B cell (primary cell): ENCODE data around the gene RRAD. TPM values are rescaled to one million over a fixed set of nuclear protein-coding genes. Genes with fewer than 3 reads are reported as not detected.

ENCODE experiments used
- ATAC-seq: fragments of 200-7000 bp; cut with Tn5 transposase; one replicate; pipeline ENCODE4 v1.10.0; 2021; ENCODE audit warnings: low read depth, mild to moderate bottlenecking, moderate number of reproducible peaks, moderate library complexity
- CTCF ChIA-PET: fragments of 350-600 bp; sonication (Branson Sonifier 250); formaldehyde crosslinking; loops from one replicate; lab custom pipeline; 2021; ENCODE audit warnings: antibody characterized with exemption, inconsistent platforms; lab: Charles Lee
- POLR2A ChIA-PET: fragments of 350-600 bp; sonication (Branson Sonifier 250); formaldehyde crosslinking; loops from one replicate; lab custom pipeline; 2021; ENCODE audit warnings: antibody characterized with exemption; lab: Charles Lee
- DNase-seq: peaks from one replicate; pipeline ENCODE4 v3.0.0; 2013
- H2AFZ ChIP-seq: 2 replicates; pipeline ENCODE4 v1.6.1; 2012; ENCODE audit warnings: mild to moderate bottlenecking, low read depth, low read length; ENCODE audit not compliant: insufficient read depth, poor library complexity, severe bottlenecking
- H3K27ac ChIP-seq, 2 donors: 1 replicate in 1 of 2; 2 replicates in 1 of 2; pipeline ENCODE4 v1.5.1; 2012 to 2013; ENCODE audit warnings: low read length in 2 of 2, mild to moderate bottlenecking in 2 of 2, moderate library complexity in 1 of 2
- H3K27me3 ChIP-seq, 4 experiments: fragments of 200-600 bp in 1 of 4; sonication (generic) in 1 of 4; replicated peaks in 1 of 4; 1 replicate in 2 of 4; 2 replicates in 2 of 4; pipeline versions ENCODE4 v1.6.1 to v1.7.0; 2013 to 2016; ENCODE audit warnings: low read length in 3 of 4, mild to moderate bottlenecking in 2 of 4, mixed read lengths in 1 of 4, moderate library complexity in 1 of 4; ENCODE audit not compliant: insufficient read depth in 4 of 4, control insufficient read depth in 3 of 4; ENCODE audit errors: control extremely low read depth in 1 of 4
- H3K36me3 ChIP-seq, 2 experiments: replicated peaks in 1 of 2; 1 replicate in 1 of 2; 2 replicates in 1 of 2; pipeline versions ENCODE4 v1.6.1 to v1.7.1; 2013; ENCODE audit warnings: low read length in 1 of 2; ENCODE audit not compliant: insufficient read depth in 2 of 2, control insufficient read depth in 1 of 2; ENCODE audit errors: control extremely low read depth in 1 of 2, extremely low read depth in 1 of 2
- H3K4me1 ChIP-seq, 2 donors: fragments of 200-600 bp in 1 of 2; sonication (generic) in 1 of 2; 1 replicate in 1 of 2; 2 replicates in 1 of 2; pipeline versions ENCODE4 v1.5.1 to v1.6.1; 2013 to 2017; ENCODE audit warnings: low read length in 2 of 2; ENCODE audit not compliant: control insufficient read depth in 2 of 2, insufficient read depth in 2 of 2
- H3K4me2 ChIP-seq: replicated peaks from 2 replicates; pipeline ENCODE3; 2012; ENCODE audit warnings: mild to moderate bottlenecking, low read depth, low read length; ENCODE audit not compliant: poor library complexity, severe bottlenecking
- H3K4me3 ChIP-seq, 5 experiments: fragments of 200-600 bp in 1 of 5; sonication (generic) in 1 of 5; 1 replicate in 3 of 5; 2 replicates in 2 of 5; pipeline versions ENCODE4 v1.5.1 to v1.7.0; 2011 to 2016; ENCODE audit warnings: low read length in 4 of 5, mild to moderate bottlenecking in 4 of 5, low read depth in 2 of 5, control low read depth in 1 of 5, moderate library complexity in 1 of 5; ENCODE audit not compliant: insufficient read depth in 1 of 5; ENCODE audit errors: control extremely low read depth in 1 of 5, extremely low read depth in 1 of 5
- H3K79me2 ChIP-seq: fragments of 200-600 bp; sonication (generic); one replicate; pipeline ENCODE4 v1.6.0; 2016; ENCODE audit warnings: low read length; ENCODE audit not compliant: control insufficient read depth, insufficient read depth
- H3K9ac ChIP-seq: fragments of 200-600 bp; sonication (generic); 2 replicates; pipeline ENCODE4 v1.6.1; 2017; ENCODE audit warnings: mild to moderate bottlenecking, low read length, moderate library complexity
- H3K9me3 ChIP-seq, 3 donors: one replicate each; pipeline versions ENCODE4 v1.6.1 to v1.7.1; 2013; ENCODE audit warnings: low read length in 2 of 3; ENCODE audit not compliant: control insufficient read depth in 2 of 3, insufficient read depth in 1 of 3; ENCODE audit errors: control extremely low read depth in 1 of 3
- H4K20me1 ChIP-seq: 2 replicates; pipeline ENCODE4 v1.6.0; 2012; ENCODE audit warnings: mild to moderate bottlenecking, low read length; ENCODE audit not compliant: insufficient read depth, control insufficient read depth, poor library complexity, severe bottlenecking
- H3K27ac Mint-ChIP-seq: one replicate; pipeline ENCODE4 v1.8.0; 2021; ENCODE audit warnings: mixed read lengths
- H3K27me3 Mint-ChIP-seq: one replicate; pipeline ENCODE4 v1.8.0; 2021; ENCODE audit warnings: mixed read lengths
- H3K4me1 Mint-ChIP-seq: one replicate; pipeline ENCODE4 v1.8.0; 2021; ENCODE audit warnings: mixed read lengths
- H3K4me3 Mint-ChIP-seq: one replicate; pipeline ENCODE4 v1.8.0; 2021; ENCODE audit warnings: mixed read lengths
- H3K9me3 Mint-ChIP-seq: one replicate; pipeline ENCODE4 v1.8.0; 2022; ENCODE audit warnings: mixed read lengths; ENCODE audit not compliant: insufficient read depth
- EZH2 ChIP-seq: IDR thresholded peaks from 2 replicates; pipeline ENCODE4 v1.6.1; 2012; ENCODE audit warnings: borderline replicate concordance, low read depth, mild to moderate bottlenecking, moderate library complexity, low read length; ENCODE audit not compliant: insufficient read depth, poor library complexity, severe bottlenecking
- WGBS: methylation state at CpG from one replicate; pipeline ENCODE4 v1.1.5; 2013; ENCODE audit warnings: missing lambda C conversion rate; ENCODE audit not compliant: insufficient coverage; 5-methylcytosine and 5-hydroxymethylcytosine counted together
- intact Hi-C: fragments of 100-400 bp; cut with micrococcal nuclease; formaldehyde crosslinking; loops from one replicate; pipeline ENCODE4 v1.10.0; 2022
- polyA plus RNA-seq: library from polyadenylated mRNA; depleted of rRNA; stranded (reverse); fragments of >200 nt; gene quantifications from 2 replicates; pipeline ENCODE4 v1.2.3, GENCODE V29; 2012
- total RNA-seq, 2 donors: library from RNA; stranded (reverse); fragments of 120-200 nt in 1 of 2; gene quantifications; 1 replicate in 1 of 2; 2 replicates in 1 of 2; pipeline versions ENCODE4 v1.2.3 to v1.2.4, GENCODE V29; 2013 to 2022
- TF ChIP-seq, protein P1 (sequence below): fragments of 200-600 bp; IDR thresholded peaks from one replicate; pipeline ENCODE4 v1.8.0; 2022; ENCODE audit warnings: antibody characterized with exemption, mild to moderate bottlenecking

The RRAD gene
- total and polyA plus RNA-seq, 2 donors (not counting 1 experiment from before 2014, with no cell fraction given), result 0.64 to 1.9 TPM

DNA sequence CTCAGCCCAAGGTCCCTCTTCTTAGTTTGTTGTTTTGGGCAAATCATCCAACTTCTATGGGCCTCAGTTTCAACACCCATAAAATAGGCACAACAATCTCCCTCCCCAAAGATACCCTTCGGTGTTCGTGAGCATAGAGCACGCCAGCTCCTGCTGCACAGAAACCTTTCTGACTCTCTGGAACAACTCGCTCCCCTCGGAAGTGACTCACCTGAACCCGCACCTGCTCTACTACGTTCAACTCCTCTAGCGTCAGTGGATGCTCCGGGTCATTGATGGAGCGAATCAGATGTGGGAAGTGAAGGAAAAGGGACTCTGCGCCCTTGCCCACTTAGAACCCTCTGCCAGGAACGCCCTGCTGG lies 8.4 kb upstream of the RRAD start:
- Mint-ChIP-seq H3K4me3 (peak overlapping the region; percentile 99), H3K27ac (peak overlapping the region; percentile 98), H3K9me3 (no peaks in the 10 kb centered on the region), H3K4me1 (peaks cover 54% of the 10 kb centered on the region), H3K27me3 (no peaks in the 10 kb centered on the region)
- no peaks in the 10 kb centered on the region for H3K9me3 ChIP-seq
- WGBS, result 5% methylated on average over 4 of the region's 12 CpGs
- H3K4me1 ChIP-seq, result peaks cover 24 to 33% of the 10 kb centered on the region in 2 donors
- ChIA-PET POLR2A (interaction anchor here (0.6 to 0.7 kb wide), 2 partner anchors 40 to 292 kb away, joined by 3 read pairs; no protein-coding TSS in a partner anchor), CTCF (interaction anchor here (1.0 to 1.2 kb wide), 2 partner anchors 11 to 23 kb away, joined by 3 read pairs; no protein-coding TSS in a partner anchor)
- peak overlapping the region; percentile 86 to 92 for H3K27ac ChIP-seq
- H3K4me3 ChIP-seq, result peak overlapping the region; percentile 89 to 94 (median 92)
- ATAC-seq (no peak), DNase-seq (no peak)
- peak overlapping the region; percentile 88 for H3K4me2 ChIP-seq
- H3K27me3 ChIP-seq, result no peaks in the 10 kb centered on the region
- peaks cover 0 to 10% of the 10 kb centered on the region in 2 experiments for H3K36me3 ChIP-seq
- H2AFZ ChIP-seq, result peak overlapping the region; percentile 96
- H3K9ac ChIP-seq, result peak overlapping the region; percentile 95
- intact Hi-C loops, result loop anchor here (1.0 to 5.0 kb wide), 2 partner anchors 14 to 51 kb away; partner anchors contain the start of gene PDP2
- H3K79me2 ChIP-seq, result peaks cover 26% of the 10 kb centered on the region
- TF ChIP-seq, protein P1, sequence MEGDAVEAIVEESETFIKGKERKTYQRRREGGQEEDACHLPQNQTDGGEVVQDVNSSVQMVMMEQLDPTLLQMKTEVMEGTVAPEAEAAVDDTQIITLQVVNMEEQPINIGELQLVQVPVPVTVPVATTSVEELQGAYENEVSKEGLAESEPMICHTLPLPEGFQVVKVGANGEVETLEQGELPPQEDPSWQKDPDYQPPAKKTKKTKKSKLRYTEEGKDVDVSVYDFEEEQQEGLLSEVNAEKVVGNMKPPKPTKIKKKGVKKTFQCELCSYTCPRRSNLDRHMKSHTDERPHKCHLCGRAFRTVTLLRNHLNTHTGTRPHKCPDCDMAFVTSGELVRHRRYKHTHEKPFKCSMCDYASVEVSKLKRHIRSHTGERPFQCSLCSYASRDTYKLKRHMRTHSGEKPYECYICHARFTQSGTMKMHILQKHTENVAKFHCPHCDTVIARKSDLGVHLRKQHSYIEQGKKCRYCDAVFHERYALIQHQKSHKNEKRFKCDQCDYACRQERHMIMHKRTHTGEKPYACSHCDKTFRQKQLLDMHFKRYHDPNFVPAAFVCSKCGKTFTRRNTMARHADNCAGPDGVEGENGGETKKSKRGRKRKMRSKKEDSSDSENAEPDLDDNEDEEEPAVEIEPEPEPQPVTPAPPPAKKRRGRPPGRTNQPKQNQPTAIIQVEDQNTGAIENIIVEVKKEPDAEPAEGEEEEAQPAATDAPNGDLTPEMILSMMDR, result no peak
- no peak for TF ChIP-seq EZH2
- peaks cover 14% of the 10 kb centered on the region for H4K20me1 ChIP-seq

DNA sequence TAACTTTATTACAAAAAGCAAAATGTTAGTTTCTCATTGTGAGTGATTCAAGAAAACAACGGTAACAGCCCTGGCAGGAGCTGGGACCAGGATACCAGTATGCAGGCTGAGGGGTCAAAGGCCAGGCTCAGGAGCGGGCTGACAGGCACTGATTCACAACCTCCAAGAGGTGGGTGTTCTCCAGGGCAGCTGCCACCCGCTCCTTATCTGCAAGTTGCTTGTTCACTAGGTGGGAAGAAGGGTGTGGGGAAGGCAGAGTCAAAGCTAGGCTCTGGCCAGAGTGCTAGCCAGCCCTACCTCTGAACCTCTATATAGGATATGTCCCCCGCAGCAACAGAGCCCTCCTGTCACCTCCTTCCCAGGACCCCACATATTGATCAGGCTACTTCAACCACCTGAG lies 6.7 kb upstream of the RRAD start:
- no peaks in the 10 kb centered on the region for H3K9me3 ChIP-seq
- H3K27me3 ChIP-seq, result peaks cover 0 to 1% (median 0%) of the 10 kb centered on the region in 4 experiments
- no peak overlapping the region for H3K4me3 ChIP-seq
- DNase-seq, result no peak
- no peak for TF ChIP-seq EZH2
- TF ChIP-seq, protein P1, result no peak
- ChIA-PET CTCF (no interaction called here), POLR2A (no interaction called here)
- no peak overlapping the region for H3K27ac ChIP-seq
- H3K36me3 ChIP-seq, result peaks cover 0 to 12% of the 10 kb centered on the region in 2 experiments
- intact Hi-C loops, result loop anchor here (5.0 kb wide), 1 partner anchor 50 kb away; the partner anchor contains the start of gene PDP2
- Mint-ChIP-seq H3K27ac (peak overlapping the region; percentile 50), H3K4me3 (peak overlapping the region; percentile 99), H3K27me3 (no peaks in the 10 kb centered on the region), H3K4me1 (peaks cover 50% of the 10 kb centered on the region), H3K9me3 (no peaks in the 10 kb centered on the region)
- WGBS, result 100% methylated on average over 3 of the region's 4 CpGs
- H3K4me1 ChIP-seq, result peaks cover 24 to 33% of the 10 kb centered on the region in 2 donors
- peaks cover 26% of the 10 kb centered on the region for H3K79me2 ChIP-seq
- peaks cover 10% of the 10 kb centered on the region for H4K20me1 ChIP-seq
- no peak for ATAC-seq
- no peak overlapping the region for H3K9ac ChIP-seq
- H2AFZ ChIP-seq, result no peak overlapping the region
- no peak overlapping the region for H3K4me2 ChIP-seq
